ENCODE data around the gene ACY1. TPM values are rescaled to one million over a fixed set of nuclear protein-coding genes. Genes with fewer than 3 reads are reported as not detected.
A peak's percentile ranks its signal among the peaks of the same experiment; 100 is the strongest.

ACY1 gene
- 10 to 100 TPM; 31.2 to 49.3 (median 36.8) TPM for total RNA-seq

- TF ChIP-seq CTCF (IDR thresholded peaks at IDR 0.05), result no peak
- peak in 1 of 3 donors; percentile 43 for TF ChIP-seq POLR2AphosphoS5 (IDR thresholded peaks at IDR 0.05)
- no peaks in the 10 kb centered on the region for H3K9me3 ChIP-seq
- 1% methylated on average over 17 of the region's 68 CpGs for WGBS
- H3K27me3 ChIP-seq, result no peaks in the 10 kb centered on the region
- H3K4me3 ChIP-seq, result peak within 1 kb of the TSS; percentile 59
- H3K4me1 ChIP-seq, result peaks cover 33% of the 10 kb centered on the region
- peaks cover 5% of the 10 kb centered on the region for H3K36me3 ChIP-seq
- DNase-seq (ENCODE audit: low spot score in 2 of 2), result peak; percentile 91
- peak within 1 kb of the TSS; percentile 91 for H3K27ac ChIP-seq
These were observed at the start of gene ACY1 for GRCh38 chr3:51982838-51983577. Gene ACY1, plus strand, starts transcription at chr3:51983535. Its CDS starts 530 bp downstream, at chr3:51984065.

- H3K27ac ChIP-seq, result no peak overlapping the region
- H3K4me1 ChIP-seq, result no peaks in the 10 kb centered on the region
- WGBS, result 98% methylated on average over 11 of the region's 11 CpGs
- no peaks in the 10 kb centered on the region for H3K9me3 ChIP-seq
- DNase-seq (ENCODE audit: low spot score in 2 of 2), result peak in 1 of 2 donors; percentile 75
- TF ChIP-seq CTCF (IDR thresholded peaks at IDR 0.05) (no peak), POLR2AphosphoS5 (IDR thresholded peaks at IDR 0.05) (no peak), POLR2A (IDR thresholded peaks at IDR 0.05) (no peak), EP300 (IDR thresholded peaks at IDR 0.05) (no peak)
- H3K27me3 ChIP-seq, result no peaks in the 10 kb centered on the region
- H3K36me3 ChIP-seq, result peaks cover 69% of the 10 kb centered on the region
- no peak overlapping the region for H3K4me3 ChIP-seq
These were observed 49.0 kb upstream of the ACY1 start for GRCh38 chr3:51934139-51934850.

- DNase-seq (ENCODE audit: low spot score in 2 of 2), result peak in 1 of 2 donors; percentile 77
- no peaks in the 10 kb centered on the region for H3K27me3 ChIP-seq
- H3K36me3 ChIP-seq, result peaks cover 69% of the 10 kb centered on the region
- no peak overlapping the region for H3K4me3 ChIP-seq
- WGBS, result 88% methylated on average over 16 of the region's 28 CpGs
- H3K4me1 ChIP-seq, result peaks cover 6% of the 10 kb centered on the region
- H3K9me3 ChIP-seq, result no peaks in the 10 kb centered on the region
- TF ChIP-seq POLR2A (IDR thresholded peaks at IDR 0.05), result no peak
- TF ChIP-seq CTCF (IDR thresholded peaks at IDR 0.05), result no peak
- TF ChIP-seq POLR2AphosphoS5 (IDR thresholded peaks at IDR 0.05), result no peak
- TF ChIP-seq EP300 (IDR thresholded peaks at IDR 0.05), result no peak
- H3K27ac ChIP-seq, result no peak overlapping the region
These were observed 48.1 kb upstream of the ACY1 start for GRCh38 chr3:51934991-51935885.

- H3K4me3 ChIP-seq, result no peak overlapping the region
- H3K27ac ChIP-seq, result no peak overlapping the region
- TF ChIP-seq EP300 (IDR thresholded peaks at IDR 0.05) (no peak), POLR2AphosphoS5 (IDR thresholded peaks at IDR 0.05) (no peak), POLR2A (IDR thresholded peaks at IDR 0.05) (no peak), CTCF (IDR thresholded peaks at IDR 0.05) (no peak)
- H3K9me3 ChIP-seq, result no peaks in the 10 kb centered on the region
- no peaks in the 10 kb centered on the region for H3K27me3 ChIP-seq
- H3K4me1 ChIP-seq, result peaks cover 15% of the 10 kb centered on the region
- peaks cover 69% of the 10 kb centered on the region for H3K36me3 ChIP-seq
- peak in 1 of 2 donors; percentile 50 for DNase-seq (ENCODE audit: low spot score in 2 of 2)
- WGBS, result 93% methylated on average over 19 of the region's 25 CpGs
These were observed 47.2 kb upstream of the ACY1 start for GRCh38 chr3:51935886-51936755.

Measured in suprapubic skin (tissue), 4 donors.